Neuronal stem cell (in vitro differentiated cells): ENCODE results near the gene RBM42.

ENCODE experiments used
- DNase-seq: peaks from one replicate; pipeline ENCODE4 v3.0.0-alpha.2; 2013; ENCODE audit warnings: low spot score
- H2AFZ ChIP-seq: one replicate; pipeline ENCODE4 v1.6.1; 2013; ENCODE audit warnings: mild to moderate bottlenecking, low read length, inconsistent platforms
- H2AK5ac ChIP-seq: 2 replicates; pipeline ENCODE4 v1.6.1; 2013; ENCODE audit warnings: low read depth, mild to moderate bottlenecking, inconsistent platforms, low read length, moderate library complexity, mixed read lengths
- H2BK120ac ChIP-seq: 2 replicates; pipeline ENCODE4 v1.6.1; 2013; ENCODE audit warnings: low read depth, mild to moderate bottlenecking, inconsistent platforms, low read length, moderate library complexity, mixed read lengths
- H2BK12ac ChIP-seq: one replicate; pipeline ENCODE4 v1.6.1; 2013; ENCODE audit warnings: low read length, inconsistent platforms
- H2BK15ac ChIP-seq: 2 replicates; pipeline ENCODE4 v1.6.1; 2013; ENCODE audit warnings: mild to moderate bottlenecking, low read length, inconsistent platforms, mixed read lengths
- H2BK5ac ChIP-seq: one replicate; pipeline ENCODE4 v1.6.1; 2013; ENCODE audit warnings: inconsistent platforms, mild to moderate bottlenecking, low read length, moderate library complexity
- H3K14ac ChIP-seq: one replicate; pipeline ENCODE4 v1.6.1; 2013; ENCODE audit warnings: low read length, inconsistent platforms
- H3K18ac ChIP-seq: 2 replicates; pipeline ENCODE4 v1.6.1; 2013; ENCODE audit warnings: low read length, inconsistent platforms
- H3K23ac ChIP-seq: 2 replicates; pipeline ENCODE4 v1.6.1; 2013; ENCODE audit warnings: low read depth, mild to moderate bottlenecking, mixed read lengths, low read length, inconsistent platforms; ENCODE audit not compliant: poor library complexity
- H3K27ac ChIP-seq: replicated peaks from 3 replicates; pipeline ENCODE4 v1.5.1; 2013; ENCODE audit warnings: low read length, inconsistent platforms
- H3K27me3 ChIP-seq, 3 experiments: 2 replicates each; pipeline ENCODE4 v1.6.1; 2013; ENCODE audit warnings: low read length in 3 of 3, mild to moderate bottlenecking in 2 of 3, inconsistent platforms in 1 of 3, low read depth in 1 of 3, mixed read lengths in 1 of 3, moderate library complexity in 1 of 3; ENCODE audit not compliant: control insufficient read depth in 3 of 3, insufficient read depth in 3 of 3
- H3K36me3 ChIP-seq, 2 donors: replicated peaks in 1 of 2; 2 replicates each; pipeline ENCODE4 v1.6.1; 2013; ENCODE audit warnings: low read length in 2 of 2; ENCODE audit not compliant: control insufficient read depth in 2 of 2, insufficient read depth in 2 of 2
- H3K4ac ChIP-seq: 2 replicates; pipeline ENCODE4 v1.6.1; 2013; ENCODE audit warnings: inconsistent platforms, mild to moderate bottlenecking, low read length, moderate library complexity
- H3K4me1 ChIP-seq, 2 donors: 1 replicate in 1 of 2; 2 replicates in 1 of 2; pipeline ENCODE4 v1.6.1; 2013; ENCODE audit warnings: low read length in 2 of 2, low read depth in 1 of 2; ENCODE audit not compliant: control insufficient read depth in 2 of 2, insufficient read depth in 1 of 2
- H3K4me2 ChIP-seq: one replicate; pipeline ENCODE4 v1.6.1; 2013; ENCODE audit warnings: mild to moderate bottlenecking, low read length, inconsistent platforms; ENCODE audit not compliant: insufficient read depth, poor library complexity, severe bottlenecking
- H3K4me3 ChIP-seq, 2 donors: 2 replicates each; pipeline ENCODE4 v1.5.1; 2013; ENCODE audit warnings: low read length in 2 of 2, mild to moderate bottlenecking in 2 of 2, inconsistent platforms in 1 of 2, moderate library complexity in 1 of 2
- H3K79me1 ChIP-seq: one replicate; pipeline ENCODE4 v1.6.1; 2013; ENCODE audit warnings: low read depth, mild to moderate bottlenecking, inconsistent platforms, low read length, moderate library complexity
- H3K9ac ChIP-seq: one replicate; pipeline ENCODE4 v1.6.1; 2013; ENCODE audit warnings: mild to moderate bottlenecking, low read depth, low read length, inconsistent platforms; ENCODE audit not compliant: poor library complexity
- H3K9me3 ChIP-seq, 2 donors: replicated peaks in 1 of 2; 2 replicates each; pipeline versions ENCODE3 to v1.6.1; 2013; ENCODE audit warnings: low read length in 2 of 2, mild to moderate bottlenecking in 2 of 2, inconsistent platforms in 1 of 2, low read depth in 1 of 2, mixed read lengths in 1 of 2, moderate library complexity in 1 of 2; ENCODE audit not compliant: control insufficient read depth in 2 of 2, insufficient read depth in 1 of 2
- H4K8ac ChIP-seq: one replicate; pipeline ENCODE4 v1.6.1; 2013; ENCODE audit warnings: low read depth, mild to moderate bottlenecking, inconsistent platforms, low read length, moderate library complexity
- H4K91ac ChIP-seq: one replicate; pipeline ENCODE4 v1.6.1; 2013; ENCODE audit warnings: low read length, low read depth, mild to moderate bottlenecking, inconsistent platforms; ENCODE audit not compliant: poor library complexity
- WGBS, 2 donors: extraction: QIAGEN DNeasy Blood & Tissue Kit; methylation state at CpG; one replicate each; pipeline ENCODE4 v1.1.7; 2013; ENCODE audit warnings: missing lambda C conversion rate in 2 of 2, mixed read lengths in 1 of 2; ENCODE audit not compliant: insufficient read length in 2 of 2, insufficient replicate concordance in 1 of 2; ENCODE audit errors: extremely low coverage in 2 of 2; 5-methylcytosine and 5-hydroxymethylcytosine counted together

RBM42 gene

GRCh38 chr19:35618857-35619256 is 10.0 kb upstream of the RBM42 start:
- Histone ChIP-seq H3K9ac (no peak overlapping the region), H3K4me1 (no peaks in the 10 kb centered on the region), H3K9me3 (no peaks in the 10 kb centered on the region), H3K4me3 (no peak overlapping the region), H3K27me3 (no peaks in the 10 kb centered on the region), H2BK12ac (no peak overlapping the region), H2AK5ac (no peak overlapping the region), H2BK15ac (no peak overlapping the region), H3K14ac (no peak overlapping the region), H4K8ac (no peak overlapping the region), H4K91ac (no peak overlapping the region), H3K18ac (no peak overlapping the region), H3K4ac (no peak overlapping the region), H2BK5ac (no peak overlapping the region), H3K23ac (no peak overlapping the region), H3K27ac (no peak overlapping the region), H3K36me3 (peaks cover 42 to 81% of the 10 kb centered on the region in 2 donors), H2BK120ac (no peak overlapping the region), H2AFZ (no peak overlapping the region), H3K4me2 (no peak overlapping the region), H3K79me1 (peaks cover 4% of the 10 kb centered on the region)
- DNase-seq = no peak
- no CpG with 5 or more reads among the region's 7 CpGs for WGBS, 2 donors

DNA sequence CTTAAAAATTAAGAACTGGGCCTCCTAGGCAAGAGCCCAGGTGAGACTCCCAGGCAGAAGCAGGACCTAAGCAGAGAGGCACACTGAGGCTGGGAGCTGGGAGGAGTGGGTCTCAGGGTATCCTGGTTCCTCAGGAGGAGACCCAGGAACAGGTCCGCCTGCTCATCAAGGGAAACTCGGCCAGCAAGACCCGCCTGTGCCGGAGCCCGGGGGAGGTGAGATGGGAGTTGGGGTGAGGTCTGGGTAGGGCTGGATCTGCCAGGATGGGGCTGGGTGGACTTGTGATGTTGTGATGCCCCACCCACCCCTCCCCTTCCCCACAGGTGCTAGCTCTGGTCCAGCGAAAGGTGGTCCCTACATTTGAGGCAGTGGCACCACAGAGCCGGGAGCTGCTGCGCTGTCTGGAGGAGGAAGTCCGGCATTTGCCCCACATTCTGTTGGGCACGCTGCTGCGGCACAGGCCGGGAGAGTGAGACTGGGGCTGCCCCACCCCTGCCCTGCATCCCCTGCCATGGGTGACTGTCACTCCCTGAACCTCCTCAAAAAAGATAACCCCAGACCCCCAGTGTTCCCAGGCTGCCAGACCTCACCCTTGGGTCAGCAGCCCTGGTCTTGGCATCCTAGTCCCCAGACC is 9.4 kb upstream of the RBM42 start:
- WGBS, 2 donors = no CpG with 5 or more reads among the region's 12 CpGs
- H3K4me3 ChIP-seq = no peak overlapping the region
- H3K4me2 ChIP-seq = no peak overlapping the region
- no peaks in the 10 kb centered on the region for H3K27me3 ChIP-seq
- no peak overlapping the region for H2BK12ac ChIP-seq
- no peaks in the 10 kb centered on the region for H3K9me3 ChIP-seq
- no peak overlapping the region for H3K18ac ChIP-seq
- H3K9ac ChIP-seq = no peak overlapping the region
- no peak overlapping the region for H3K23ac ChIP-seq
- H2BK5ac ChIP-seq = no peak overlapping the region
- no peak overlapping the region for H2BK120ac ChIP-seq
- peaks cover 4% of the 10 kb centered on the region for H3K79me1 ChIP-seq
- no peak overlapping the region for H3K14ac ChIP-seq
- H3K4ac ChIP-seq = no peak overlapping the region
- H3K4me1 ChIP-seq = no peaks in the 10 kb centered on the region
- H4K8ac ChIP-seq = no peak overlapping the region
- DNase-seq = no peak
- no peak overlapping the region for H2BK15ac ChIP-seq
- H2AFZ ChIP-seq = no peak overlapping the region
- H2AK5ac ChIP-seq = no peak overlapping the region
- H3K36me3 ChIP-seq = peaks cover 40 to 77% of the 10 kb centered on the region in 2 donors
- no peak overlapping the region for H3K27ac ChIP-seq
- H4K91ac ChIP-seq = no peak overlapping the region

GRCh38 chr19:35620001-35620400 is 8.8 kb upstream of the RBM42 start:
- Histone ChIP-seq H3K23ac (no peak overlapping the region), H2AFZ (no peak overlapping the region), H3K4me1 (no peaks in the 10 kb centered on the region), H3K36me3 (peaks cover 41 to 71% of the 10 kb centered on the region in 2 donors), H2AK5ac (no peak overlapping the region), H2BK15ac (no peak overlapping the region), H3K18ac (no peak overlapping the region), H3K4me2 (no peak overlapping the region), H3K4me3 (no peak overlapping the region), H3K79me1 (peaks cover 4% of the 10 kb centered on the region), H3K27me3 (no peaks in the 10 kb centered on the region), H2BK12ac (no peak overlapping the region), H3K27ac (no peak overlapping the region), H3K9me3 (no peaks in the 10 kb centered on the region), H4K8ac (no peak overlapping the region), H4K91ac (no peak overlapping the region), H2BK5ac (no peak overlapping the region), H3K4ac (no peak overlapping the region), H3K9ac (peak overlapping the region; percentile 50), H2BK120ac (no peak overlapping the region), H3K14ac (no peak overlapping the region)
- DNase-seq = no peak
- WGBS, 2 donors = no CpG with 5 or more reads among the region's 17 CpGs

- no peak overlapping the region for H3K4me3 ChIP-seq
- peaks cover 34 to 60% of the 10 kb centered on the region in 2 donors for H3K36me3 ChIP-seq
- H2BK5ac ChIP-seq = no peak overlapping the region
- no peaks in the 10 kb centered on the region for H3K9me3 ChIP-seq
- H3K27ac ChIP-seq = no peak overlapping the region
- H3K27me3 ChIP-seq = no peaks in the 10 kb centered on the region
- H2AK5ac ChIP-seq = no peak overlapping the region
- DNase-seq = no peak
- no peak overlapping the region for H2BK15ac ChIP-seq
- peaks cover 4% of the 10 kb centered on the region for H3K79me1 ChIP-seq
- WGBS, 2 donors = no CpG with 5 or more reads among the region's 9 CpGs
- no peak overlapping the region for H3K23ac ChIP-seq
- no peak overlapping the region for H3K4me2 ChIP-seq
- H3K4ac ChIP-seq = no peak overlapping the region
- H2BK120ac ChIP-seq = no peak overlapping the region
- H2AFZ ChIP-seq = no peak overlapping the region
- H3K18ac ChIP-seq = no peak overlapping the region
- H2BK12ac ChIP-seq = peak overlapping the region; percentile 10
- no peak overlapping the region for H3K9ac ChIP-seq
- H4K8ac ChIP-seq = no peak overlapping the region
- no peaks in the 10 kb centered on the region for H3K4me1 ChIP-seq
- no peak overlapping the region for H4K91ac ChIP-seq
- no peak overlapping the region for H3K14ac ChIP-seq
Observed at GRCh38 chr19:35621708-35622107, 7.1 kb upstream of the RBM42 start.
